KOPT-K1 (cell line): Measurements from ENCODE around the gene PCNX3.
"Not testable (repeated sequence)": the region's sequence is repeated elsewhere in the genome, so short reads cannot be mapped to it uniquely, and the experiment has no call there.

Experiments used
- H3K27ac ChIP-seq: fragments of 200-600 bp; sonication (generic); 2 replicates; pipeline ENCODE4 v1.5.1; 2016; ENCODE audit warnings: antibody characterized with exemption, mild to moderate bottlenecking, low read depth, low read length; ENCODE audit not compliant: poor library complexity, severe bottlenecking
- H3K36me3 ChIP-seq: fragments of 200-600 bp; sonication (generic); 2 replicates; pipeline ENCODE4 v1.5.1; 2017; ENCODE audit warnings: antibody characterized with exemption, mild to moderate bottlenecking, low read length, moderate library complexity; ENCODE audit not compliant: insufficient read depth
- H3K9me3 ChIP-seq: fragments of 200-600 bp; sonication (generic); 2 replicates; pipeline ENCODE4 v1.5.1; 2017; ENCODE audit warnings: antibody characterized with exemption, low read length, mild to moderate bottlenecking; ENCODE audit not compliant: insufficient read depth, poor library complexity, severe bottlenecking

Gene PCNX3

DNA sequence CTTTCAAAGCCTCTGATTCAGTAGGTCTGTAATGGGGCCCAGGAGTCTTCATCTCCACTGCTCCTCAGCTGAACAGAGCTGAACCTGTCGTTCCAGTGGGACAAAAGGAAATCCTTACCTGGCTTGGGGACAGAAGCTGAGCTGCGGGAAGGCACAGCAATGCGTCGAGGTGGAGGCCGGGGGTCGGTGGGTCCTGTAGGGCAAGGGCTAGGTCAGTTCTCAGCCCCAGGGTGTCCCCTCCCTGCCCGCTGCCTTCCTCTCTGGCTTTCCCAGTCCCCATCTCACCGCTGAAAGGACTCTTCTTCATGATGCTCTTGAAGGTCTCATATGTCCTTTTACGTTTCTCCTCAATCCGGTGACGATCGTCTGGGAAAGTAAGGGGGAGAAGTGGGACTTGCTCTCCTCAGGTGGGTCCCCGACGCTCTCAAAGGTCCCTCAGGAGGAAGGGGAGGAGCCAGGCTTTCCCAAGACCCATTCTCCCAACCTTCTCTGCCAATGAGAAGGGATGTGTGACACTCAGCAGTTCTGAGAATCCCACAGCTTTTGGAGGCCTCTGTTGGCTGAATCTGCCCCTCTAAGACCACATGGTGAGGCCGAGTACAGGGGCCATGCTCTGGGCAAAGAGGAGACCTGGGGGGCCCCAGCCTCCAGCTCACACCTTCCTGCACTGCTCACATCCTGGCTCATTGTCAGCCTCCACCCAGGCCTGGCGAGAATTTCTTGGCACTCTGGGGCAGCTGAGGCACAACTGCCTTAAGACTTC is 40.2 kb downstream of the PCNX3 start:
- no peaks in the 10 kb centered on the region for H3K9me3 ChIP-seq
- H3K27ac ChIP-seq, result no peak overlapping the region
- H3K36me3 ChIP-seq, result peaks cover 71% of the 10 kb centered on the region

DNA sequence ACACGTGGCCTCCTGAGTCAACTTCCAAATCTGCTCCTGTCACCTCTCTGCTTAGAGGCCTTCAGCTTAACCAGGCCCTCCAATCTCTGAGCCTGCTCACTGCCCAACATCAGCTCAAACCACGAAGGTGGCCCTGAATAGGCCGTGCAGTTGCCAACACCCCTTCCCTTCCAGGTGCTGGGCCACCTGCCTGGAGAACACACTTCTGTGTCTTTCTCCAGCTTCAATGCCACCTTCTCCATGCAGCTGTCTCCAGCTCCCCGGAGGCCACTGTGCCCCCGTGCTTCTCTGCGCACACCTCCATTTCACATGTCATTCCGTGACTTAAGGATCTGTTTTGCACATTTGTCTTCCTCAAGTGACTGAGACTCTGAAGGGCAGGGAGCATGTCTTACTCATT is 41.9 kb downstream of the PCNX3 start:
- no peaks in the 10 kb centered on the region for H3K9me3 ChIP-seq
- H3K36me3 ChIP-seq, result peaks cover 80% of the 10 kb centered on the region
- no peak overlapping the region for H3K27ac ChIP-seq

DNA sequence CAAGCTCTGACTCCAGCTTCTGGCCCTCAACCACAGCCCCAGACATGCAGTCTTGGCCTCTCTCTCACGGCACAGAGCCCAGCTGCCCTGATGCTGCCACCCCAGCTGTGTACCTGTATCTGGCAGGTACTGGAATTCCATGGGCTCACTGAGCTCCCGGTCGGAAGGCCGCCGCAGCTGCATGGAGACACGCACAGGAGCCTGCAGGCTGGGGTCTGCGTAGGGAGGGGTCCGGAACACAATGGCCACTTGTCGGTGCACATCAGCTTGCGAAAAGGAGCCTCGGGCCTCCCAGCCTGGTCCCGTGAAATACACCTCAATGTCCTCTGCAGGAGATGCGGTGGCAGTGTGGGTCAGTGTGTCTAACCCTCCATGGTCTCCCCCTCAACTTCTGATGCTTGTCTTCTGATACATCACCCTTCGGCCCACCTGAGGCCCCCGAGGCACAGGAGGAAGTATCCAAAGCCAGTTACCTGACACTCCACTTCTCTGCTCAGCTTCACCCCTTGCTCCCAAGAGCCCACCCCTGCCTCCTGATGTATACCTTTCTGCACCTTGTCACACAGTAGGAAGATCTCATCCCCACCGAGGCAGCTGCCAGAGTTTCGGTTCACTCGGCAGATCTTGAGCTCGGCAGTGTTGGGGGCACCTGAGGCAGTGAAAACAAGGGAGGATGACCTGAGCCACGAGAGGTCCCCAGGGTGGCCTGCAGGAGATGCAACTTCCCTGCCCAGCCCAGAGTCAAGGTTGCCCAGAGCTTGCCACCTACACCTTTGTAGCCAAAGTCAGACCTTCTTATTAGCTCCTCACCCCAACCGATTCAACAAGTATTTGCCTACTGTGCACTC is 42.8 kb downstream of the PCNX3 start:
- Histone ChIP-seq H3K27ac (no peak overlapping the region), H3K36me3 (peaks cover 80% of the 10 kb centered on the region), H3K9me3 (no peaks in the 10 kb centered on the region)

DNA sequence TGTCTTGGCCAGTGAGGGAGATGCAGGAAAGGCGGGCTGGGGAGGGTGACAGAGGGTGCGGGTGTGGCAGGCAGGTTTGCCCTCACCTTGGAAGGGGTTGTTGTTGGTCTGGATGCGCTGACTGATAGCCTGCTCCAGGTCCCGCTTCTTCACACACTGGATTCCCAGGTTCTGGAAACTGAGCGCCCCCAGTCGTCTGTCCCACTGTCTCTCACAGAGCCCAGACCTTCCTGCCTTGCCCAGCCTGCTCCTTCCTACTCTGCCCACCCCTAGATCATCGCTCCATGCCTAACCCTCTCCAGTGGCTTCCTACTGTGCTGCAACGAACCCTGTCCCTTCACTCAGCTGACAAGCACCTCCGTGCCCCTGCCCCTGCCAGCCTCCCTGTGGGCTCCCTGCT is 44.5 kb downstream of the PCNX3 start:
- Histone ChIP-seq H3K27ac (no peak overlapping the region), H3K9me3 (no peaks in the 10 kb centered on the region), H3K36me3 (peaks cover 65% of the 10 kb centered on the region)

DNA sequence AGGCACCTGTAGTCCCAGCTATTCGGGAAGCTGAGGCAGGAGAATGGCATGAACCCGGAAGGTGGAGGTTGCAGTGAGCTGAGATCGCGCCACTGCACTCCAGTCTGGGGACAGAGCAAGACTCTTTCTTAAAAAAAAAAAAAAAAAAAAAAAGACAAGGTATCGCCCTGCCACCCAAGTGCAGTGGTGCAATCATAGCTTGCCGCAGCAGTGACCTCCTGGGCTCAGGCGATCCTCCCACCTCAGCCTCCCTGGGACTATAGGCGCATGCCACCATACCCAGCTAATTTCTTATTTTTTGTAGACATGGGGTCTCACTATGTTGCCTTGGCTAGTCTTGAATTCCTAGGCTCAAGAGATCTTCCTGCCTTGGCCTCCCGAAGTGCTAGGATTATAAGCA is 45.3 kb downstream of the PCNX3 start:
- not testable (repeated sequence) for H3K27ac ChIP-seq, H3K9me3 ChIP-seq
- peaks cover 57% of the 10 kb centered on the region for H3K36me3 ChIP-seq

DNA sequence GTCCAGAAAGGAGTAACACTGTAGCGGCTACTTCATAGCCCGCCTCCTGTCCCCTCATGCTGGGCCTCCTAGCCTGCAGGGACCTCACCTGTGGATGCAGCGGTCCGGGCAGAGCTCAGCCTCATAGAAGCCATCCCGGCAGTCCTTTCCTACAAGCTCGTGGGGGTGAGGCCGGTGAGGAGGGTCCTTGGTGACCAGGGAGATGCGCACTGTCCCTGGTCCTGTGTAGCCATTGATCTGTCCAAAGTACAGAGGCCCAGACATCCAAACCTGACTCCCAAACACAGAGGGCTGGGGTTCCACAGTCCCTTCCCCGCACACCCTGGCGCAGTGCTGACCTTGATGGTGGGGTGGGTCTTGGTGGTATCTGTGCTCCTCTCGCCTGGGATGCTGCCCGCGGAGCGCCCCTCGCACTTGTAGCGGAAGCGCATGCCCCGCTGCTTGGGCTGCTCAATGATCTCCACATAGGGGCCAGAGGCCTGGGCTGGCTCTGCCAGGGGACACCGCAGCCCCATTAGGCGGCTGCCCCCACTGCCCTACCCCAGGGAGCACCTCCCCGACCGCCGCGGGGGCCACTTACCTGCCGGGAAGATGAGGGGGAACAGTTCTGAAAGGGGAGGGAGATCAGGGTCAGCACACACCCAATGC is 46.1 kb downstream of the PCNX3 start:
- Histone ChIP-seq H3K36me3 (peaks cover 49% of the 10 kb centered on the region), H3K27ac (peak overlapping the region; percentile 88)

DNA sequence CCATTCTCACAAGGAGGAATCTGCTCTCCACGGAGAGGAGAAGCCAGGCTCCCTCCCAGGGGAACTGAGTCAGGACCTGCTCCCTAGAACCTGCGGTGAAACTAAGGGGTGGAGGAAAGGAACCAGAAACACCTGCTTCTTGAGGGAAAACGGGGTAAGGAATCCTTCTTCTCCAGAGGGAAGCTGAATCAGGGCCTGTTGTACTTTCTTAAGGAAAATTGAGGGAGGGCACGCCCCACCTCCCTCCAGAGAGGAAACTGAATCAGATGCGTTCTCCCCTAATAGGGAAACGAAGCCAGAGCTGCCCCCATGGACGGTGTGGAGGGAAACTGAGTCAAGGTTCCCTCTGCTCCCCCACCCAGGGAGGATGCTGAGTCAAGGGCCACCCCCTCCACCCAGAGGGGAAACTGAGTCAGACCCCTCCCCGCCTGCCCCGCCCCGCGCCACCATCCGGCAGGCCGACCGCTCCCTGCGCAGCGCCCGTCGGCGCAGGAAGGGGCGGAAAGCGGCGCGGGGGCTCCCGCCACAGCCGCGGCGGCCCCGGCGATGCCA is 46.7 kb downstream of the PCNX3 start:
- H3K36me3 ChIP-seq, result peaks cover 43% of the 10 kb centered on the region
- H3K27ac ChIP-seq, result peak overlapping the region; percentile 88

More for the DNA sequence above, 46.1 kb downstream of the PCNX3 start:
- no peaks in the 10 kb centered on the region for H3K9me3 ChIP-seq

DNA sequence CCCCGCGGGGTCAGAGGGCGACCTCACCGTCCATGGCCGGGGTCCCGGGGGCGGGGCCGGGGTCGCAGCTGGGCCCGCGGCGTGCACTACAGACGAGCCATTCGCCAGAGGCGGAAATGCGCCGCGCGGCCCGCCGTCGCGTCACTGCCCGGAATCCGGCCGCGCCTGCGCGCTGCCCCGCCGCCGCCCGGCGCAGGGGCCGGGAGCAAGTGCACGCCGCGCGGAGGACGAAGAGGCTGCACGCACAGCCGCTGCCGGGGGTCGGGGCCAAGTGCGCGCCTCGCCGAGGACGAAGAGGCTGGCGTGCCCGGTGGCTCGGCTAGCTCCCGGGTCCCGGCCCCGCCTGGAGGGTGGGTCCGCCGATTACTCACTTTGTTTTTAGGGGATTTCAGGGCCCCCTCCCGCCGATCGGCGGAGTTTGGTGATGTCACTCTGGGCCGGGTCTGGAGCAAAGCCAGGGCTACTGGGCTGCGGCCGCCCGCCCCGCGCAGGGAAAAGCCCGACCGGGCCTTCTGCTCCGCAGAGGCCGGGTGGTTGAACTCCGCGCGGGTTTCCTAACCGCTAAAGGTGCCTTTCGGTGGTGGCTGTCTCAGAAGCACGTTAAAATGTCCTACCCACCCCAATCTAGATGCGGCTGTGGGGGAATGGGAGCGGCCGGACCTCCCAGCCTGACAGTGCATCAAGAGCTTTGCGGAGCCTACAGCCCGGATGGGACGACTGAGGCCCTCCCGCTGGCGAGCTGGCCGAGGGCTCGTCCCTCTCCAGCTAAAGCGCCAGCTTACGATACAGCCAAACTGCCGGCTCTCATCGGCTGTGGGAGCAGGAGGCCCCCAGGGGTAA is 47.4 kb downstream of the PCNX3 start, which contains the start of gene RELA:
TSS of gene RELA (minus strand) at position 118 of the 840 bp plus-strand sequence. CDS start at position 34, 84 bp downstream.
- peak within 1 kb of the TSS; percentile 88 for H3K27ac ChIP-seq
- H3K36me3 ChIP-seq, result peaks cover 36% of the 10 kb centered on the region
- no peaks in the 10 kb centered on the region for H3K9me3 ChIP-seq

More for the DNA sequence above, 46.7 kb downstream of the PCNX3 start:
- H3K9me3 ChIP-seq, result no peaks in the 10 kb centered on the region

DNA sequence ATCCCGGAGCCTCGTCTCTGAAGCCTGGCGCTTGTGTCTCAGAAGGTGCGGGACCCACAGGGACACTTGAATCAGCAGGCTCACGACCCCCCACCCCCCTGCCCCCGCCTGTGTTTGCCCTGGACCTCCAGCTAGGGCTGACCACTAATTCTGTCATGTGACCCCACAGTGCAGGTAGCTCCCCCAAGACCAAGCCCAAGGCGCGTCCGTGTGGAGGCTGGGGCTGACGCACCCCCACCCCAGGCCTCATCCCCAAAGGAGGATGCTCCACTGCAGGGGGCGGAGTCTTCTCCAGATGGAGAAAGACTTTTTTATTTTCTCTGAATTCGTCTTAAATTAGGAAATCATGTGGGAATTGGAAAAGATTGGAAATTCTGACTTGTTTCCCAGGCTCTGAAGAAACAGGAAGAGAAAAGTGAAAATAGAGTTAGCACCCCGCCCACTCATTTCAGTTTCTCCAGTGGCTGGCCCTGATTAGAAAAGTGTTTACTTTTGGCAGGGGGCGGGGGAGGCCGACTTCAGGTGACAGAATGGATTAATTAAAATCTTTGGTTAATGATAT is 48.1 kb downstream of the PCNX3 start:
- Histone ChIP-seq H3K9me3 (no peaks in the 10 kb centered on the region), H3K36me3 (peaks cover 29% of the 10 kb centered on the region), H3K27ac (peak overlapping the region; percentile 88)

DNA sequence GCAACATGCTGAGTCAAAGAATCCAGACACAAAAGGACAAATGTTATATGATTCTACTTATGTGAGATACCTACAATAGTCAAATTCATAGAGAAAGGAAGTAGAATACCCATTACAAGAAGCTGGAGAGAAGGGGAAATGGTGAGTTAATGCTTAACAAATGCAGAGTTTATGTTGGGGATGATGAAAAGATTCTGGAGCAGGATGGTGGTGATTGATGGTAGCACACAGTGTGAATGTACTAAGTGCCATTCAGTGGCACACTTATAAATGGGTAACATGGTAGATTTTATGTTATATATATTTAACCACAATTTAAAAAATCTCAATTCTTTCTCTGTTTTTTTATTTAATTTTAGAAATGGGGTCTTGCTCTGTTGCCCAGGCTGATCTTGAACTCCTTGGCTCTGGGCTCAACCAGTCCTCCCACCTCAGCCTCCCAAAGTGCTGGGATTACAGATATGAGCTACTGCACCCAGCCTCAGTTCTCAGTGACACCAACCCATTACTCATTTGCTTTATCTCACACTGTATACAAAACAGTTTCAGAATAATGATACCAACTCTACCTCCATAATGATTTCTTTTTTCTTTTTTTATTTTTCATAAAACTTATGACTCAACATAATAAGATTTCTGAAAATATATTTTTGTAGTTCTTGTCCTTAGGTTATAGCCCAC is 56.7 kb downstream of the PCNX3 start:
- Histone ChIP-seq H3K27ac (no peak overlapping the region), H3K36me3 (no peaks in the 10 kb centered on the region), H3K9me3 (no peaks in the 10 kb centered on the region)

DNA sequence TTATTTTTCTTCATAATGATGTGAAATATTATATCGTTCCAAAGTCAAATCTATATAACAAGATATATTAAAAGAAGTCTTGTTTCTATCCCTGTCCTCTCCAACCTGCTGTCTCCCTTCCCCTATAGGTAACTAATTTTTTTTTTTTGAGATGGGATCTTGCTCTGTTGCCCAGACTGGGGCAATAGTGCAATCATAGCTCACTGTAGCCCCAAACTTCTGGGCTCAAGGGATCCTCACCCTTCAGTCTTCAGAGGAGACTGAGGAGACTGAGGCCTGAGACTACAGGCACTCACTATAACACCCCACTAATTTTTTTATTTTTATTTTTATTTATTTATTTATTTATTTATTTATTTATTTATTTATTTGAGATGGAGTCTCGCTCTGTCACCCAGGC is 57.4 kb downstream of the PCNX3 start:
- H3K36me3 ChIP-seq, result no peaks in the 10 kb centered on the region
- no peak overlapping the region for H3K27ac ChIP-seq
- H3K9me3 ChIP-seq, result no peaks in the 10 kb centered on the region

DNA sequence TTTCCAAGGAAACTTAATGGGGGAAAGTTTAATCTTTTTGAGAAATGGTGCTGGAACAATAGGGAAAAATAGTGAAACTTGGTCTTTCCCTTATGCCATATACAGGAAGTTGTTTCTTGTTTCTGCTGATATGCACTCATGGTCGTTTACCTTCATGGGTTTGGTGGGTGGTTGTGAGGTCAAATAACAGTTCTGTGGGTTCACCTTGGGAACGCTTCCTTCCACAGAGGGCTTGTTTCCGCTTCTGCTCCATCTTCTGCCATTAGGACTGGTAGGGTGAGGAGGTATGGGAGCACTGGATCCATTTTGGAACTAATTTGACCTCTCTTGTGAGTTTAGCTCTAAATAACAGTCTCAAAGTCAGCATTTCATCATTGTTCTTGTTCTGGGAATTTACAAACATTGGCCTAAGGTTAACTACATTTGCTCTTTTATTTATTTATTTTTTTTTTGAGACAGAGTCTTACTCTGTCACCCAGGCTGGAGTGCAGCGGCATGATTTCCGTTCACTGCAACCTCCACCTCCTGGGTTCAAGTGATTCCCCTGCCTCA is 64.7 kb downstream of the PCNX3 start:
- Histone ChIP-seq H3K27ac (no peak overlapping the region), H3K9me3 (no peaks in the 10 kb centered on the region), H3K36me3 (no peaks in the 10 kb centered on the region)

DNA sequence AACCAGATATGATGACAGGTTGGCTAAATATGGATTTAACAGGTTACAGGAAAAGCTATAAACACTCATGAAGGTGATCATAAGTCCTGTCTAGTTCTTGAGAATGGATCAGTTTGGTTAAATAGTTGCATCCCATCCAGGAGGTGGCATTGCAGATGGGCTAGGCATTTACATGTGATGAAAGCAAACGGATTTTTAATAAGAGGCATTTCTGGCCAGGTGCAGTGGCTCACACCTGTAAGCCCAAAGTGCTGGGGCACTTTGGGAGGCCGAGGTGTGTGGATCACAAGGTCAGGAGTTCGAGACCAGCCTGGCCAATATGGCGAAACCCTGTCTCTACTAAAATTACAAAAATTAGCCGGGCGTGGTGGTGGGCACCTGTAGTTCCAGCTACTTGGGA is 67.9 kb downstream of the PCNX3 start:
- not testable (repeated sequence) for H3K27ac ChIP-seq, H3K36me3 ChIP-seq, H3K9me3 ChIP-seq
